Activated CD8-positive, alpha-beta memory T cell treated with anti-CD3 and anti-CD28 coated beads, Interleukin-2, amount 50 U/mL, for 24 hours (primary cell): ENCODE measurements around the gene HPCAL1.
"Not testable (repeated sequence)": the region's sequence is repeated elsewhere in the genome, so short reads cannot be mapped to it uniquely, and the experiment has no call there.

Source experiments
- DNase-seq: peaks from one replicate; pipeline ENCODE4 v3.0.0-alpha.2; 2020; ENCODE audit errors: extremely low read depth

HPCAL1 gene

GRCh38 chr2:10442469-10443126 is 139.9 kb downstream of the HPCAL1 start:
- not testable (repeated sequence) for DNase-seq

- DNase-seq, result no peak
Measured at GRCh38 chr2:10444463-10444862, 141.8 kb downstream of the HPCAL1 start.

DNA sequence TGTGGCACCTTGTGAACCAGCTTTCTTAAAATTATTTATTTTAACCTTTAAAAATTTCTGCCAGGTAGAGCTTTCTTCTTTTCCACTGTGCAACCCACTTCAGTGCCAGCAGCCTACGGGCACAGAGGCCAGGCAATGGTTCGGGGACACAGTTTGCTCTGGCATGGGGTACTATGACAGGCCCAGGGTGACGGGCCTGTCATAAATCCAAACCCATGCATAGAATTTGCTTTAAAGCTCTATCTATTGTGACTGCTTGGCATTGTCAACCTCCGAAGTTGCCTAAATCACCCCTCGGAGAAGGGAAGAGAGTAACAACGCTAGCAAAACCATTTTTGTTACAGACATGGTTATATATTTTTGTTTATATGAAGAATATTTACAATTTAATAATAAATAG is 143.9 kb downstream of the HPCAL1 start:
- DNase-seq, result no peak

- no peak for DNase-seq
Measured at GRCh38 chr2:10447300-10447894, 144.7 kb downstream of the HPCAL1 start.

DNA sequence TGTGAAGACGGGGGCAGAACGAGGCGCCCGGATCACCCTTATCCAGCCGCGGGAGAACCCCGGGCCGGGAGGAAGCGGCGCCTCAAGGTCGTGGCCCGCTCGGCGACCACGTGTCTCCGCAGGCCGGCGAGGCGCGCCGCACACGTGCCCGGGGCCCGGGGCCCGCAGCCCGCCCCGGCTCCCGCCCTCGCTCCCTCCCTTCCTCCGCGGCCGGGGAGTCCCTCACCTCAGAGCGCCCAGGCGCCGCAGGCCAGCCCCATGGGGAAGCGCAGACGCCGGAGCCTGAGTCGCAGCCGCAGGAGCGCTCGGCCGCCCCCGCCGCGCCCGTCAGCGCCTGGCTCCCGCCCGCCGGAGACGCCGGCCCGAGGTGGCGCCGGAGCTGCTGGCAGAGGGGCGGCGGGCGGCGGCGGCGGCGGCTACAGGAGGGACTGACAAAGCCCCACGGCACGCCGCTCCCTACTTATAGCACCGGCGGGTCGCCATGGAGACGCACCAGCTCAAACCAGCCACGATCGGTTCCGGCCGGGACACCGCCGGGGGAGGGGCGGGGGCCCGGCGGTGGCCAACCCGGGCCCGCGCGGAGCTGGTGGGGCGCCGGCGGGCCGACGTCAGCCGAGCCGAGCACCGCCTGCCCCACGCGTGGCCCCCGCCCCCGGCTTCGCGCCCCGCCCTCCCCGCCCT is 145.3 kb downstream of the HPCAL1 start, which contains the start of gene ODC1:
TSS of gene ODC1 (minus strand) at position 433 of the 681 bp plus-strand sequence. CDS start 3,295 bp downstream, outside the sequence.
- peak; percentile 91 for DNase-seq

GRCh38 chr2:10448576-10449485 is 146.1 kb downstream of the HPCAL1 start:
- DNase-seq, result peak; percentile 78

DNA sequence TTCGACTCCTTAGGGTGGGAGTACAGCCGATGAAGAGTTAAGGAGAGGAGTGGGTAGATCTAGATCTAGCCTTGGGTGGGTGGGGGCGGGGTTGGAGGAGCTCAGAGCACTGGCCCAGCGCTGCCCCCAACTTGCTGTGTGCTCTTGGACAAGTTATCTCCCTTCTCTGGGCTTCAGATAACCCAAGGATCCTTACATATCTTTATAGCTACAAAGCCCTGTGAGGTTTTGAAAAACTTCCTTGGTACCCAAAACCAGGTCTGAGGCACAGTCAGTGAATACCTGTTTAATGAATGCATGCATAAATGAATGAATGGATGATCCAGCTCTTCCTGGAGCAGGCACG is 146.8 kb downstream of the HPCAL1 start:
- DNase-seq, result no peak

DNA sequence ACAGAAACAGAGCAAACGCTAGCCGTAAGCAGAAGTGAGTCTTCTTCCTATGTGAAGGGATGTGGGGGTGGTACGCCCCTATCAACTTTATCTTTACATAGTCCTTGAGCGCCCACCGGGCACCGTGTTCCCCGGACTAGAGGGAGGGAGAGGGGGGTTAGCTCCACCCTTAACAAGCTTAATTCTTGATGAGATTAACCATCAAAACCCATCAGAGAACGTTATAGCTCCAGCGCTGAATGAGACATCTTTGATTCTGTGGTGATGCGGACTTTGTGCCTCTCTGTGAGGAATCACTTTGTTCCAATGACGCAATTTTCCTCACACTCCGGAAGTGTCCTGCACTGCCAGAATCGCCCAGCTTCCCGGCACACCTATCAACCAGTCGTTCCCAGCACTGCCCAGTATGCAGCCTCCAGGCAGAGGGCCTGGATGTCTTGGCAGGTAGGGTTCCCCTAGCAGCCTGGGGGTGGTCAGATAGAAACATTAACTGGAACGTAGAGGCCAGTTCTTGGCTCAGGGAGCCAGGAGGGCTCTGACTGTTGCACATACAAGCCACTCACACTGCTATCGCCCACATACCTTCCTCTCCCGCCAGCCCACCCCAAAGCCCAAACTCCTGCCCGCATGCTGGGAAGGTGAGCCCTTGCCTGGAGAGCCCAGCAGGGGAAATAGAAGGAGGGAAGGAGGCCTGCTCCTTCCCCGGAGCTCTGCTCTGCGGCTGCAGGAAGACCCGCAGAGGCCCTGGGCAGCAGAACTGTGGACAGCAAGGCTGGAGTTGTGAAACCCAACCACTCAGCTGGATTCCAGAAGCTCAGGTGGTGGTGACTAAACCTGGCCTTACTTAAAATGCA is 147.4 kb downstream of the HPCAL1 start:
- no peak for DNase-seq

DNA sequence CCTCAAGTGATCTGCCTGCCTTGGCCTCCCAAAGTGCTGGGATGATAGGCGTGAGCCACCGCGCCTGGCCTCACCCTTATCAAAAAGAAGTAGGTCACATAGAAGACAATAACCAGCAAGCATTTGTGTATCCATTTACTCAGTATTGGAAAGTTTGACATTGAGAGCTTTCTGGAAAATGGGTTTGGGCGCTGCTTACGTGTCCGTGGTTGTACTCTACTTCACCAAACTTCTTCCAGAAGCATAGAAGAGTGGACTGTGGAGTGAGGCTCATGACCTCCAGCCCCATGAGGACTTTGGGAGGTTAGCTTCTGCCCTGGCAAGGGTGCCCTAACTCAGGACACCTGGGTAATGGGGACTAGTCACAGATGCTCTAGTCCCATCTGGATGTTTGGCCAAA is 149.1 kb downstream of the HPCAL1 start:
- no peak for DNase-seq

DNA sequence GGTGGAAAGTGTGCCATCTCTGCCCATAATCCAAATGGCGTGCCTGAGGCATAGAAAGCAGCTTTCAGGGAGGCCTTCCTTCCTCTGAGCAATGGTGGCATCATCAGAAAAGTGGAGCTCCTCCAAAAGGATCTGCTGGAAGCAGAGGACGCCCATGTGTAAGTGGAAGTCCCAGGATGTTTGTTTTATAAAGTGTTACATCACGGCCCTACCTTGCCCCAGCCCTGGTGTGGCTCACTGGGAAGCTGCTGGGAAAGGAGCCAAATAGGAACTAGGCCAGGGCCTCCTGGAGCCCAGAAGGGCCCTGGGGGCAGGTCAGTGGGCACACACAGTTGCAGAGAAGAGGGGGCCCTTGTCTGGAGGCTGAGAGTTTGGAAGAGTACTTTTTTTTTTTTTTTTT is 149.6 kb downstream of the HPCAL1 start:
- no peak for DNase-seq

DNA sequence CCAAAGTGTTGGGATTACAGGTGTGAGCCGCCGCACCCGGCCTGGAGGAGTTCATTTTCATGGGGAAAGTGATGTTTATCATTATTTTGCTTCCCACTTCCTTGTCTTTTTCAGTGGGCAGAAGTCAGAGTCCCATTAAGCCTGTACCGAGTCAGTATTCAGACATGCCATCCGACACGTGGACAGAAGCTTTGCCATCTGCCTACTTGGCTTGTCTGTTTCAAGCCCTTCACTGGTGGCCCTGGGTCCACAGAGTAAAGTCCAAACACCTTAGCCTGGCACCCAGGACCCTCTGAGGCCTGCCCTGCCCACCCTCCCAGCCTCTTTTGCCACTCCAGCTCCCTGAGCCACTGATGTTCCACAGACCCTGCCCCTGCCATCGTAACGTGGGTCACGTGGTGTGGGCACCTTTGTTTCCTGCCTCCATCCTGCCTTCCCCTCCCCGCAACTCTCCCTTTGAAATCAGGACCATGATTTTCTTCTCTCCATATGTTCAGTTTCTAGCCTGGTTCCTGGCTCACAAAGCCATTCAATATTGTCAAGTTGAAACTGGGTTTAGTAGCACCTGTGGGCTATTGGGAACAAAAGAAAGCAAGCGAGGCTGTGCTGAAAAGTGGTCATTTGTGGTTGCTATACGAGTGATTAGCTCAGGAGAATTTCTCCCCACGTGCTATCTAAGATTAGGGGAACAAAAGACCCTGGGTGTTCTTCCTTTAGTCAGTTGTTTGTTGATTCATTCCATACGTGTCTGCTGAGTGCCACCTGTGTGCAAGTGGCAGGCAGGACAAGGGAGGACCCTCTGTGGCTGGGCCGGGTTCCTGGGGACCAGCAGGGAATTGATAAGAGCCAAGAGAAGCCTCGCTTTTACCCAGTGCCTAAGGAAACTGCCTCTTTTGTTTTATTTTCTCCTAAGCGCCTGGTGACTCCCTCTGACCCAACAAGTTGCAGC is 150.5 kb downstream of the HPCAL1 start:
- DNase-seq, result no peak

- no peak for DNase-seq
Measured at GRCh38 chr2:10453905-10454298, 151.2 kb downstream of the HPCAL1 start.

DNA sequence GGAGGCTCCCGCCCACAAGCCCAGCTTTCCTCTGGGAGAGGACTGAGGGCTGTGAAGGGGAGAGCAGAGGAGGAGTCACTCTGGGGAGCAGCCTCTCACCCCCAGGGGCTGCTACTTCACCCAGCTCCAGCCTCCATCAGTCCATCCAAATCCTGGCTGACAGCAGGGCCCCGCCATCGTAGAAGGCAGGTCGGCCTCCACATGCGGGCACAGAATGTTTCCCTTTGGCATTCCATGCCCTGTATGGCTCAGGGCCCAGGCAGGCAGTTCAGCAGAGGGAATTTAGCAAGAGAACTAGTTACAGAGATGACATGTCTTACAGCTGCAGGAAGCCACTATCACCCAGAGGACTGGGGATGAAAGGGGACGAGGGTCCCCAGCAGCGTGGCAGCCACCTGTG is 151.8 kb downstream of the HPCAL1 start:
- no peak for DNase-seq

DNA sequence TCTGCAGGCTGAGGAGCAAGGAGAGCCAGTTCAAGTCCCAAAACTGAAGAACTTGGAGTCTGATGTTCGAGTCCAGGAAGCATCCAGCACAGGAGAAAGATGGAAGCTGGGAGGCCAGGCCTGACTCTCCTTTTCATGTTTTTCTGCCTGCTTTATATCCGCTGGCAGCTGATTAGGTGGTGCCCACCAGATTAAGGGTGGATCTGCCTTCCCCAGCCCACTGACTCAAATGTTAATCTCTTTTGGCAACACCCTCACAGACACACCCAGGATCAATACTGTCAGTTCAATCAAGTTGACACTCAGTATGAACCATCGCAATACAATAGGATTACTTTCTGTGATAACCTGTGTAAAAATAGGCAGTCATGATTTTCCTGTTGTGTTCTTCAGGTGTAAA is 154.5 kb downstream of the HPCAL1 start:
- not testable (repeated sequence) for DNase-seq

DNA sequence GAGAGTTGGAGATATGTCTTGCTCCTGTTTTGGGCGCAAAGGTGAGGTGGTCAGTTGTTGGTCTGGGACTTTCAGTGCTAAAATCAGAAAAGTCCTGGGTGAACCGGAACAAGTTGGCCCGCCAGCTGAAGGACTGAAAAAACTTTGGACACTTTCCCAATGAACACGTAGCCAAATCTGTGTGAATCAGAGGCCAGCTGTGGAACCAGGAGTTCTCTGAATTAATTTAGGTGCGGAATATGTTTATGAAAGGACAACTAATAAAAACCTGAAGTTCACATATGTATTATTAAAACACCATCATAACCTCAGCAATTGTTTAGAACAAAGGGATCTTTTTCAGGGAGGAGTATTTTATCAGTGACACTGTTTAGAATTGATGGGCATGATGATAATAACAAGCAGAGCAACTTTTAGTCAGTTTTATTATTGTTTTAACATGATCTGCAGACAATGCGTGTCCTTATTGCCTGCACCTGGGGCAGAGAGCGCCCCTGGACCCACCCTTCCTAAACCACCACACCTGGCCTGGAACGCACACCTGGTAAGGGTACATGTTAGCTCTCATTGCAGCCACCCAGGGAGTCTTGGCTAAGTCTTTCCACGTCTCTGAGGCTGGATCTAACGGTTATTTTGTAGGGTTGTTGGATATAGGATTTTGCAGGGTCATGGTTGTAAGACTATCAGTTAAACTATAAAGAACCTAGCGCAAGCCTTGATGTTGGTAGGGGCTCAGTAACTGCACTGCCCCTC is 155.3 kb downstream of the HPCAL1 start:
- no peak for DNase-seq

DNA sequence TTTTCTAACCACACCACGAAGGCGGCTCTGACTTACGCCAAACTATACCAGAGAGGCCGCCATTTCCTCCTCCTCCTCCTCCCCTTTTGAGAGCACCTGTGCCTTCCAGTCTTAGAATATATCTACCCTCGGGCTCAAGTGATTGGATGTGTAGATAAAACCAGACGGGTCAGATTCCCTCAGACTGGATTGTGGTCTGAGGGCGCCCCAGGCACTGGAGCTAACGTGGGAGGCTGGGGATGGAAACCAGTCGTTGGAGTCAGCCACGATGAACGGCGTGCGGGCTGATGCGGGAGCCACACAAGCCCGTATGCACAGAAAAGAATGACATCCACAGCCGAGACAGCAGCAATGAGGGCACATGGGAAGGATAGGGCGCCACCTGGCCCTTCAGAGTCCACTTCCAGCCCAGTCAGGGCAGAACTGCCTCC is 157.7 kb downstream of the HPCAL1 start:
- no peak for DNase-seq

DNA sequence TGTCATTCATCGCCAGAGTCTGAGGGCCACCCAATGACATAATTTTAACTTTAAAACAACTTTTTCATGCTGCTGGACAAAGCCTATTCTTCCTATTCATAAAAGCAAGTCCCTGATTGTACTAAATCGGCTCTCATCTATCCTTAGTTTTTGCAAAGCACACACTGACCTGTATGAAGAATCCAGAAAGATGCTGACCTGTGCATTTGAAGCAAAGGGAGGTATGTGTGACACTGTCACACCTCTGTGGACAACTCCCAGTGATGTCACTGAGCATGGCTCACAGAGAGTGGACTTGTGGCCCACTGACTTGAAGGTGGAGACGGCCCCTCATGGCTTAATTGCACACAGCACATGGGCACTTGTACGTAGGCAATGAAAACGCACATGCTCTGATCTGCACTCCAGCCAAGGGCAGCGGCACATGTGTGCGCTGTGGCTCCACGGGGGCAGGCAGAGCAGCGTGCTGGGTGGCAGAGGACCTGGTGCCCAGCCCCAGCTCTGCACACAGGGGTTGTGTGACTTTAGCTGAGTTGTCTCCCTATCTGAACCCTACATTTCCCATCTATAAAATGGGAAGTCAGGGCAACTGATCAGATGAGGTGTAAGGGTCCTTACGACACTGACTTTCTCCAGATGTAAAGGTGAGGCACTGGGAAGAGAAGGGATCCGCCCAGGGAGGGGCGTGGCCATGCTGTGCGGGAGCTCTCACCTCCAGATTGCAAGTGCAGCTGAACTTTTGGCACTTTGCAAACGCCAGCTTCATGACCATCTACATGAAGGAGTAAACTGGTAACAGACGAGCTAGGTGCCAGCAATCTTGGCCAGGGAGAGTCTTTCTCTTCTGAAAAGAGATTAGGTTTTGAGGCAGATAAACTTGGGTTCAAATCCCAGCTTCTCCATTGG is 159.7 kb downstream of the HPCAL1 start:
- DNase-seq, result no peak

DNA sequence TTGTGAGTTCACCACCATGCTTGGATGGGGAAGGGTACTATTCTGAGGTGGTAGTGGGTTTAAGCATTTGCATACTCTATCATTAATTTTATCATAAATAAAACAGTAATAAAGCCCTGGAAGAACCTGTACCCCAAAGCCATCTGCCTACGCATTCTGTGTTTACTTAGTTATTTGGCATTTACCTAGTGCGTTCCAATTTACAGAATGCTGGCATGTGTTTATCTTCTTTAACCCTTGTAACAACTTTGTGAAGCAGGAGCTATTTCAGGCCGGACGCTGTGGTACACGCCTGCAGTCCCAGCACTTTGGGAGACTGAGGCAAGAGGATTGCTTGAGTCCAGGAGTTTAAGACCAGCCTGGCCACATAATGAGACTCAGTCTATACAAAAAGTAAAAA is 163.2 kb downstream of the HPCAL1 start:
- no peak for DNase-seq
